ENCODE measurements around the gene PIP5K1C.

Gene PIP5K1C

GRCh38 chr19:3612901-3613741 lies 87.1 kb downstream of the PIP5K1C start:
- TF ChIP-seq, protein P1, sequence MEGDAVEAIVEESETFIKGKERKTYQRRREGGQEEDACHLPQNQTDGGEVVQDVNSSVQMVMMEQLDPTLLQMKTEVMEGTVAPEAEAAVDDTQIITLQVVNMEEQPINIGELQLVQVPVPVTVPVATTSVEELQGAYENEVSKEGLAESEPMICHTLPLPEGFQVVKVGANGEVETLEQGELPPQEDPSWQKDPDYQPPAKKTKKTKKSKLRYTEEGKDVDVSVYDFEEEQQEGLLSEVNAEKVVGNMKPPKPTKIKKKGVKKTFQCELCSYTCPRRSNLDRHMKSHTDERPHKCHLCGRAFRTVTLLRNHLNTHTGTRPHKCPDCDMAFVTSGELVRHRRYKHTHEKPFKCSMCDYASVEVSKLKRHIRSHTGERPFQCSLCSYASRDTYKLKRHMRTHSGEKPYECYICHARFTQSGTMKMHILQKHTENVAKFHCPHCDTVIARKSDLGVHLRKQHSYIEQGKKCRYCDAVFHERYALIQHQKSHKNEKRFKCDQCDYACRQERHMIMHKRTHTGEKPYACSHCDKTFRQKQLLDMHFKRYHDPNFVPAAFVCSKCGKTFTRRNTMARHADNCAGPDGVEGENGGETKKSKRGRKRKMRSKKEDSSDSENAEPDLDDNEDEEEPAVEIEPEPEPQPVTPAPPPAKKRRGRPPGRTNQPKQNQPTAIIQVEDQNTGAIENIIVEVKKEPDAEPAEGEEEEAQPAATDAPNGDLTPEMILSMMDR (conservative IDR thresholded peaks at IDR 0.05), result no peak
- no peak overlapping the region for H3K27ac ChIP-seq

GRCh38 chr19:3612330-3612729 lies 87.9 kb downstream of the PIP5K1C start:
- TF ChIP-seq, protein P1 (conservative IDR thresholded peaks at IDR 0.05), result no peak
- no peak overlapping the region for H3K27ac ChIP-seq

- TF ChIP-seq, protein P1 (conservative IDR thresholded peaks at IDR 0.05), result no peak
These were observed 88.4 kb downstream of the PIP5K1C start for GRCh38 chr19:3611841-3612240.

DNA sequence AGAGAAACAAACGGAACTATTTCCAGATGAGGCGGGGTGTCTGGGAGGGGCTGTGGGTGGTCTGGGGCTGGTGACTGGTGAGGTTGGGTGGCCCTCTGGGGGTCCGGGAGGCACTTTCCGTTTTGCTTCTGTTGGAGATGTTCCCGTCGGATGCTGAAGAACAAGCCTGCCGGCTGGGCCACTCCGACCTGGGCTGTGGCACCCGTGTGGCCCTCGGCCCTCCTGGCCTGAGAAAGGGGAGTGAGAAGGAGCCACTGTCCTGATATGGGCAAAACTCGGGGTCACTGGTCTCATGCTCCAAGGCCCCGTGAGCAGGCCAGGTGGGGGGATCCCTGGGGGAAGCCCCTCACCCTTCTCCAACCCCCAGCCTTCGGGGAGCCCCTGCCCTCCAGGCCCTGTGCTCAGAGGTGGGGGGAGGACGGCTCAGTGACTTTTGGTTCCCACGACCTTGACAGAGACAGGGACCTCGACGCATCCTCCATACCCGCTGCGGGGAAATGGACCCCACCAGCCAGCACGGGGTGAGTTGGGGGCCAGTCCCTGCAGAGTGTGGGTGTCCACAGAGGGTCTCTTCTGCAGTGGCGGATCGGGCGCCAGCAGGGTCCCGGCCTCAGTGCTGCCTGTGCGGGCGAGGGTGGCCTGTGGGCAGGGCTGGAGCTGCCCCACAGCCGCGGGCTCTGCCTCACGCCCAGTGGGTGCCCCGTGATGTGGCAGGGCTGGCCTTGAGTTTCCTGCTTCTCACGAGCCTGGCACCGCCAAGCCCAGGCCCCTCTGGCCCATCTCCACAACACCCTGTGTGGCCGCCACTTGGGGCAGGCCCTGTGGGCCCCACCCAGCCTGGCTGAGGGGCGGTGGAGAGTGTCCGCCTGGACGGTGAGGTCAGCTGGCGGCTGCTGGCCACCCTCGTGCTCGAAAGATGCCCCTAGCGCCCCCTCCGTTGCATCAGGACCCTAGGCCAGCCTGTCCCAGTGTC lies 89.2 kb downstream of the PIP5K1C start:
- TF ChIP-seq, protein P1 (conservative IDR thresholded peaks at IDR 0.05), result no peak
- no peak overlapping the region for H3K27ac ChIP-seq

More at GRCh38 chr19:3611841-3612240, 88.4 kb downstream of the PIP5K1C start:
- no peak overlapping the region for H3K27ac ChIP-seq

GRCh38 chr19:3609779-3610719 lies 90.2 kb downstream of the PIP5K1C start:
- H3K27ac ChIP-seq, result no peak overlapping the region
- TF ChIP-seq, protein P1 (conservative IDR thresholded peaks at IDR 0.05), result no peak

DNA sequence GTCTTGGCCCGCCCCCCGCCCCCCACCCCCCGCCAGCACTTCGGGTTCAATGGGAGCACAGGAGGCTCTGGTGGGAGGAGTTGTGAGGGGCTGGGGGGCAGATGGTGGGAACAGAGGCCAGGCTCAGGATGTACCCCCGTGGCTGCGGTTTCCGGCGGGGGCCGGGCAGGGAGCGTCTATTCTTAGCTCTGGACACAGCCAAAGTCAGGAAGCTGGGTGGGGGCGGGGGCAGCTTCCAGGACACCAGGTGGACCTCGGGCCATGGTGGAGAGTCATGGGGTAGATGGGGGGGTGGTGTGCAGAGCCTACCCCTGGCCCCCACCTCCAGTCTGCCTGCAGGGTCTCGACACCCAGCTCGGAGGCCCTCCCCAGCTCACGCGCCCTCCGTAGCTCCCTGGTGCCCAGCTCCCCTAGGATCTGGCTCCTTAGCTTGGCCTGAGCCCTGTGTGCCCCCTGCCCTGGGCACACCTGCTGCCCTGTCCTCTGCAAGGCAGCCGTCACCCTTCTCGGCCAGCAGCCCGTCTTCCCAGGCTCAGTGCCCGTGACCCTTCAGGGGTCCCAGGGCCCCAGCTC lies 91.4 kb downstream of the PIP5K1C start:
- H3K27ac ChIP-seq, result no peak overlapping the region
- TF ChIP-seq, protein P1 (conservative IDR thresholded peaks at IDR 0.05), result no peak

Data from VCaP (cell line).